WTC11 (cell line): ENCODE measurements around the gene NUP210L.

Source experiments
- ATF6 ChIP-seq: sonication (generic); formaldehyde crosslinking; IDR thresholded peaks from 2 replicates; pipeline ENCODE4 v1.8.1; 2023; ENCODE audit warnings: mild to moderate bottlenecking, missing genetic modification reagents
- CBFB ChIP-seq: sonication (generic); formaldehyde crosslinking; IDR thresholded peaks from 2 replicates; pipeline ENCODE4 v1.8.1; 2022; ENCODE audit warnings: mild to moderate bottlenecking, low read depth, missing genetic modification reagents
- NFE2L1 ChIP-seq: sonication (generic); formaldehyde crosslinking; IDR thresholded peaks from 2 replicates; pipeline ENCODE4 v1.8.1; 2023; ENCODE audit warnings: missing genetic modification reagents
- NR3C1 ChIP-seq: sonication (generic); formaldehyde crosslinking; conservative IDR thresholded peaks from 2 replicates; pipeline ENCODE4 v1.8.1; 2023; ENCODE audit warnings: low read depth, mild to moderate bottlenecking, missing genetic modification reagents
- TEAD4 ChIP-seq: sonication (generic); formaldehyde crosslinking; IDR thresholded peaks from 2 replicates; pipeline ENCODE4 v1.8.0; 2022; ENCODE audit warnings: mild to moderate bottlenecking, missing genetic modification reagents
- ZNF138 ChIP-seq: sonication (generic); formaldehyde crosslinking; conservative IDR thresholded peaks from 2 replicates; pipeline ENCODE4 v1.8.1; 2022; ENCODE audit warnings: mild to moderate bottlenecking, moderate library complexity, missing genetic modification reagents
- ZNF317 ChIP-seq: sonication (generic); formaldehyde crosslinking; IDR thresholded peaks from 2 replicates; pipeline ENCODE4 v1.8.1; 2023; ENCODE audit warnings: low read depth, mild to moderate bottlenecking, moderate library complexity, missing genetic modification reagents, borderline replicate concordance
- TF ChIP-seq, protein P1 (sequence below): fragments of 200-600 bp; IDR thresholded peaks from 2 replicates; pipeline ENCODE4 v1.8.0; 2022; ENCODE audit warnings: antibody characterized with exemption
- TF ChIP-seq, protein P2 (sequence below): sonication (generic); formaldehyde crosslinking; IDR thresholded peaks from 2 replicates; pipeline ENCODE4 v1.8.0; 2022; ENCODE audit warnings: mild to moderate bottlenecking, missing genetic modification reagents
- TF ChIP-seq, protein P3 (sequence below): sonication (generic); formaldehyde crosslinking; IDR thresholded peaks from 2 replicates; pipeline ENCODE4 v1.8.1; 2023; ENCODE audit warnings: mild to moderate bottlenecking, missing genetic modification reagents, borderline replicate concordance

- TF ChIP-seq, protein P1, sequence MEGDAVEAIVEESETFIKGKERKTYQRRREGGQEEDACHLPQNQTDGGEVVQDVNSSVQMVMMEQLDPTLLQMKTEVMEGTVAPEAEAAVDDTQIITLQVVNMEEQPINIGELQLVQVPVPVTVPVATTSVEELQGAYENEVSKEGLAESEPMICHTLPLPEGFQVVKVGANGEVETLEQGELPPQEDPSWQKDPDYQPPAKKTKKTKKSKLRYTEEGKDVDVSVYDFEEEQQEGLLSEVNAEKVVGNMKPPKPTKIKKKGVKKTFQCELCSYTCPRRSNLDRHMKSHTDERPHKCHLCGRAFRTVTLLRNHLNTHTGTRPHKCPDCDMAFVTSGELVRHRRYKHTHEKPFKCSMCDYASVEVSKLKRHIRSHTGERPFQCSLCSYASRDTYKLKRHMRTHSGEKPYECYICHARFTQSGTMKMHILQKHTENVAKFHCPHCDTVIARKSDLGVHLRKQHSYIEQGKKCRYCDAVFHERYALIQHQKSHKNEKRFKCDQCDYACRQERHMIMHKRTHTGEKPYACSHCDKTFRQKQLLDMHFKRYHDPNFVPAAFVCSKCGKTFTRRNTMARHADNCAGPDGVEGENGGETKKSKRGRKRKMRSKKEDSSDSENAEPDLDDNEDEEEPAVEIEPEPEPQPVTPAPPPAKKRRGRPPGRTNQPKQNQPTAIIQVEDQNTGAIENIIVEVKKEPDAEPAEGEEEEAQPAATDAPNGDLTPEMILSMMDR, result no peak
- TF ChIP-seq NFE2L1 (no peak), CBFB (CRISPR knock-in tag) (no peak), ZNF317 (no peak), TEAD4 (CRISPR knock-in tag) (no peak), ZNF138 (no peak), ATF6 (CRISPR knock-in tag) (no peak), NR3C1 (CRISPR knock-in tag) (no peak)
- TF ChIP-seq, protein P2, sequence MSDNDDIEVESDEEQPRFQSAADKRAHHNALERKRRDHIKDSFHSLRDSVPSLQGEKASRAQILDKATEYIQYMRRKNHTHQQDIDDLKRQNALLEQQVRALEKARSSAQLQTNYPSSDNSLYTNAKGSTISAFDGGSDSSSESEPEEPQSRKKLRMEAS (CRISPR knock-in tag), result no peak
- TF ChIP-seq, protein P3, sequence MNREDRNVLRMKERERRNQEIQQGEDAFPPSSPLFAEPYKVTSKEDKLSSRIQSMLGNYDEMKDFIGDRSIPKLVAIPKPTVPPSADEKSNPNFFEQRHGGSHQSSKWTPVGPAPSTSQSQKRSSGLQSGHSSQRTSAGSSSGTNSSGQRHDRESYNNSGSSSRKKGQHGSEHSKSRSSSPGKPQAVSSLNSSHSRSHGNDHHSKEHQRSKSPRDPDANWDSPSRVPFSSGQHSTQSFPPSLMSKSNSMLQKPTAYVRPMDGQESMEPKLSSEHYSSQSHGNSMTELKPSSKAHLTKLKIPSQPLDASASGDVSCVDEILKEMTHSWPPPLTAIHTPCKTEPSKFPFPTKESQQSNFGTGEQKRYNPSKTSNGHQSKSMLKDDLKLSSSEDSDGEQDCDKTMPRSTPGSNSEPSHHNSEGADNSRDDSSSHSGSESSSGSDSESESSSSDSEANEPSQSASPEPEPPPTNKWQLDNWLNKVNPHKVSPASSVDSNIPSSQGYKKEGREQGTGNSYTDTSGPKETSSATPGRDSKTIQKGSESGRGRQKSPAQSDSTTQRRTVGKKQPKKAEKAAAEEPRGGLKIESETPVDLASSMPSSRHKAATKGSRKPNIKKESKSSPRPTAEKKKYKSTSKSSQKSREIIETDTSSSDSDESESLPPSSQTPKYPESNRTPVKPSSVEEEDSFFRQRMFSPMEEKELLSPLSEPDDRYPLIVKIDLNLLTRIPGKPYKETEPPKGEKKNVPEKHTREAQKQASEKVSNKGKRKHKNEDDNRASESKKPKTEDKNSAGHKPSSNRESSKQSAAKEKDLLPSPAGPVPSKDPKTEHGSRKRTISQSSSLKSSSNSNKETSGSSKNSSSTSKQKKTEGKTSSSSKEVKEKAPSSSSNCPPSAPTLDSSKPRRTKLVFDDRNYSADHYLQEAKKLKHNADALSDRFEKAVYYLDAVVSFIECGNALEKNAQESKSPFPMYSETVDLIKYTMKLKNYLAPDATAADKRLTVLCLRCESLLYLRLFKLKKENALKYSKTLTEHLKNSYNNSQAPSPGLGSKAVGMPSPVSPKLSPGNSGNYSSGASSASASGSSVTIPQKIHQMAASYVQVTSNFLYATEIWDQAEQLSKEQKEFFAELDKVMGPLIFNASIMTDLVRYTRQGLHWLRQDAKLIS (CRISPR knock-in tag), result no peak
Measured at GRCh38 chr1:154076413-154076812, 78.5 kb downstream of the NUP210L start.
